PC-9 (cell line): ENCODE results near the gene MAP3K8.

ENCODE experiments used
- CTCF ChIP-seq: fragments of 200-600 bp; sonication (generic); conservative IDR thresholded peaks from 2 replicates; pipeline ENCODE4 v1.6.1; 2017; ENCODE audit warnings: mixed run types, antibody characterized with exemption, mild to moderate bottlenecking, moderate library complexity
- EZH2 ChIP-seq: fragments of 200-600 bp; sonication (generic); IDR thresholded peaks from 2 replicates; pipeline ENCODE4 v1.8.0; 2017; ENCODE audit warnings: antibody characterized with exemption, low read depth

GRCh38 chr10:30505543-30506298 lies 71.7 kb downstream of the MAP3K8 start:
- TF ChIP-seq CTCF = no peak
- no peak for TF ChIP-seq EZH2
